BJ (cell line): Measurements from ENCODE around the gene SLC6A1. TPM values are rescaled to one million over a fixed set of nuclear protein-coding genes. Genes with fewer than 3 reads are reported as not detected.
A peak's percentile ranks its signal among the peaks of the same experiment; 100 is the strongest.
"Not testable (repeated sequence)": the region's sequence is repeated elsewhere in the genome, so short reads cannot be mapped to it uniquely, and the experiment has no call there.

ENCODE experiments used
- CTCF ChIA-PET: fragments of 350-600 bp; formaldehyde crosslinking; extraction: SDS; loops from one replicate; lab custom pipeline; 2021; ENCODE audit warnings: antibody characterized with exemption, inconsistent platforms; lab: Yijun Ruan, JAX
- POLR2A ChIA-PET: fragments of 300-600 bp; sonication (Branson Sonifier 250); formaldehyde crosslinking; extraction: SDS; loops from one replicate; lab custom pipeline; 2021; ENCODE audit warnings: antibody characterized with exemption; lab: Charles Lee
- DNase-seq: peaks from one replicate; pipeline ENCODE4 v3.0.0-alpha.2; 2011; ENCODE audit warnings: low read depth
- H3K27me3 ChIP-seq: 2 replicates; pipeline ENCODE4 v1.6.0; 2011; ENCODE audit warnings: low read length; ENCODE audit not compliant: control insufficient read depth, insufficient read depth
- H3K36me3 ChIP-seq: 2 replicates; pipeline ENCODE4 v1.5.1; 2011; ENCODE audit warnings: low read length; ENCODE audit not compliant: control insufficient read depth, insufficient read depth
- H3K4me3 ChIP-seq: 2 replicates; pipeline ENCODE4 v1.5.1; 2011; ENCODE audit warnings: low read depth, mild to moderate bottlenecking, control low read depth, low read length
- CTCF ChIP-seq: IDR thresholded peaks from 2 replicates; pipeline ENCODE4 v1.5.1; 2011; ENCODE audit warnings: low read depth, mild to moderate bottlenecking, control low read depth, inconsistent platforms, low read length, moderate library complexity; ENCODE audit not compliant: insufficient read depth
- polyA plus RNA-seq: library from polyadenylated mRNA; depleted of rRNA; stranded (reverse); fragments of >200 nt; gene quantifications from 2 replicates; pipeline ENCODE4 v1.2.3, GENCODE V29; 2011

SLC6A1 gene
- polyA plus RNA-seq, 1 experiment = not detected

- ChIA-PET POLR2A (no interaction called here), CTCF (interaction anchor here (0.7 to 6.3 kb wide), 45 partner anchors 10 to 311 kb away, joined by 3 to 110 read pairs (median 5); partner anchors contain the start of genes ATG7 and HRH1)
- no peak for DNase-seq
- TF ChIP-seq CTCF = peak; percentile 86
- no peak overlapping the region for H3K4me3 ChIP-seq
- peaks cover 6% of the 10 kb centered on the region; the same call in 1 of the 2 replicates for H3K27me3 ChIP-seq
- H3K36me3 ChIP-seq = no peaks in the 10 kb centered on the region
Measured at GRCh38 chr3:11059090-11059798, 66.7 kb downstream of the SLC6A1 start.

- TF ChIP-seq CTCF = no peak
- H3K4me3 ChIP-seq = no peak overlapping the region
- no peak for DNase-seq
- POLR2A ChIA-PET = no interaction called here
- H3K36me3 ChIP-seq = no peaks in the 10 kb centered on the region
- peaks cover 6% of the 10 kb centered on the region; the same call in 1 of the 2 replicates for H3K27me3 ChIP-seq
- CTCF ChIA-PET = interaction anchor here (0.7 to 6.3 kb wide), 60 partner anchors 11 to 321 kb away, joined by 3 to 110 read pairs (median 4); partner anchors contain the start of genes ATG7 and HRH1
Measured at GRCh38 chr3:11059799-11060115, 67.2 kb downstream of the SLC6A1 start.

- no peak overlapping the region for H3K4me3 ChIP-seq
- no peak for DNase-seq
- H3K36me3 ChIP-seq = no peaks in the 10 kb centered on the region
- TF ChIP-seq CTCF = peak; percentile 93
- ChIA-PET CTCF (interaction anchor here (0.6 to 6.3 kb wide), 67 partner anchors 12 to 322 kb away, joined by 3 to 110 read pairs (median 4); partner anchors contain the start of genes ATG7 and HRH1), POLR2A (no interaction called here)
- peaks cover 3% of the 10 kb centered on the region; the same call in 1 of the 2 replicates for H3K27me3 ChIP-seq
Measured at GRCh38 chr3:11060500-11061251, 68.1 kb downstream of the SLC6A1 start.

GRCh38 chr3:11061268-11061871 is 68.8 kb downstream of the SLC6A1 start:
- CTCF ChIA-PET = interaction anchor here (0.6 to 6.3 kb wide), 35 partner anchors 13 to 303 kb away, joined by 3 to 110 read pairs (median 6); partner anchors contain the start of gene HRH1
- H3K4me3 ChIP-seq, POLR2A ChIA-PET, H3K27me3 ChIP-seq, DNase-seq, H3K36me3 ChIP-seq: not testable (repeated sequence)

GRCh38 chr3:11062704-11063103 is 70.2 kb downstream of the SLC6A1 start:
- CTCF ChIA-PET = interaction anchor here (1.1 to 6.3 kb wide), 3 partner anchors 11 to 273 kb away, joined by 3 to 110 read pairs (median 83); no protein-coding TSS in a partner anchor
- DNase-seq = no peak
- POLR2A ChIA-PET = no interaction called here

More at GRCh38 chr3:11062704-11063103, 70.2 kb downstream of the SLC6A1 start:
- Histone ChIP-seq H3K36me3 (no peaks in the 10 kb centered on the region), H3K4me3 (no peak overlapping the region), H3K27me3 (peaks cover 2% of the 10 kb centered on the region; the same call in 1 of the 2 replicates)
- TF ChIP-seq CTCF = no peak
